ENCODE measurements around the gene MINDY4. TPM values are rescaled to one million over a fixed set of nuclear protein-coding genes. Genes with fewer than 3 reads are reported as not detected.

Gene MINDY4
- total RNA-seq, 1 donor from 2014 or later, result 14.3 TPM

DNA sequence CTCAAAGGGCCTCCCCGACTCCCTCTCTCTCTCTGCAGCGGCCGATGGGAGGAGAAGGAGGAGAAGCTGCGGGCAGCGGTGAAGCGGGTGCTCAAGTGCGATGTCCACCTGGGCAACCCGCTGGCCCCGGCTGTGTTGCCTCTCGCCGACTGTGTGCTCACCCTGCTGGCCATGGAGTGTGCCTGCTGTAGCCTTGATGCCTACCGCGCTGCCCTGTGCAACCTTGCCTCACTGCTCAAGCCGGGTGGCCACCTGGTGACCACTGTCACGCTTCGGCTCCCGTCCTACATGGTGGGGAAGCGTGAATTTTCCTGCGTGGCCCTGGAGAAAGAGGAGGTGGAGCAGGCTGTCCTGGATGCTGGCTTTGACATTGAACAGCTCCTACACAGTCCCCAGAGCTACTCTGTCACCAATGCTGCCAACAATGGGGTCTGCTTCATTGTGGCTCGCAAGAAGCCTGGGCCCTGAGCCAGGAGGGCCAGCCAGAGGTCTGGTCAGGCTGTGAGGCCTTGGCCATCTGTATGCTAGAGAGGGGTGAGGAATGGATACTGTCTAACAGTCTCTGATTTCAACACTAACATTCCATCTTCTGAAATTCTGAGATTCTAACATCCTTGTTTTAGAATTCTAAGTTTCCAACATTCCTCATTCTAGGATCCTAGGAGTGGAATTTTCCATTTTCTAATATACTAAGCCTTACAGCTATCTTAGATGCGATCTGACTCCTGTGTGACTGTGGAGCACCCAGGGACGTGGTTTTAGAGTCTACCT lies 15.6 kb upstream of the MINDY4 start:
- no peaks in the 10 kb centered on the region for H3K27me3 Mint-ChIP-seq
- TF ChIP-seq, protein P1, sequence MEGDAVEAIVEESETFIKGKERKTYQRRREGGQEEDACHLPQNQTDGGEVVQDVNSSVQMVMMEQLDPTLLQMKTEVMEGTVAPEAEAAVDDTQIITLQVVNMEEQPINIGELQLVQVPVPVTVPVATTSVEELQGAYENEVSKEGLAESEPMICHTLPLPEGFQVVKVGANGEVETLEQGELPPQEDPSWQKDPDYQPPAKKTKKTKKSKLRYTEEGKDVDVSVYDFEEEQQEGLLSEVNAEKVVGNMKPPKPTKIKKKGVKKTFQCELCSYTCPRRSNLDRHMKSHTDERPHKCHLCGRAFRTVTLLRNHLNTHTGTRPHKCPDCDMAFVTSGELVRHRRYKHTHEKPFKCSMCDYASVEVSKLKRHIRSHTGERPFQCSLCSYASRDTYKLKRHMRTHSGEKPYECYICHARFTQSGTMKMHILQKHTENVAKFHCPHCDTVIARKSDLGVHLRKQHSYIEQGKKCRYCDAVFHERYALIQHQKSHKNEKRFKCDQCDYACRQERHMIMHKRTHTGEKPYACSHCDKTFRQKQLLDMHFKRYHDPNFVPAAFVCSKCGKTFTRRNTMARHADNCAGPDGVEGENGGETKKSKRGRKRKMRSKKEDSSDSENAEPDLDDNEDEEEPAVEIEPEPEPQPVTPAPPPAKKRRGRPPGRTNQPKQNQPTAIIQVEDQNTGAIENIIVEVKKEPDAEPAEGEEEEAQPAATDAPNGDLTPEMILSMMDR (IDR thresholded peaks at IDR 0.05; ENCODE audit: unreplicated experiment), result no peak
- H3K36me3 Mint-ChIP-seq (ENCODE audit: insufficient read depth), result peaks cover 6% of the 10 kb centered on the region
- no peak overlapping the region for H3K4me3 Mint-ChIP-seq (ENCODE audit: low read depth)
- no peak for DNase-seq (ENCODE audit: low spot score, unreplicated experiment)
- H3K9me3 Mint-ChIP-seq (ENCODE audit: low read depth), result no peaks in the 10 kb centered on the region
- no peaks in the 10 kb centered on the region for H3K4me1 Mint-ChIP-seq (ENCODE audit: low read depth)
- H3K27ac Mint-ChIP-seq, result no peak overlapping the region

DNA sequence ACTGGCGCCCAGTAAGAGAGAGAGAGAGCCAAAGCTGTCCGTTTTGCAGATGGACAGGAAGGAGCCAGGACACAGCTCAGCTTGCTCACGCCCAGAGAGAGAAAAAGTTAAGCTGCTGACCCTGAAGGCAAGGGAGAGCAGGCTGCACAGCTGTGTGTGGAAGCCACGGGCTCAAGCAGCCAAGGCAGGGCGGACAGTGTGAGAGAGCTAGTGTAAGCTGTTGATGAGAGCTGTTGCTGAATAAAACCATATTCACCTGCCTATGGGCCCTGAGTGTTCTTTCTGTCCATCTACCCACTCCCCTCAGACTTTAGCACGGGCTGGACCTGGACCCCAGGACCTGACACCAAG lies 13.9 kb upstream of the MINDY4 start:
- Mint-ChIP-seq H3K4me1 (ENCODE audit: low read depth) (peaks cover 4% of the 10 kb centered on the region), H3K4me3 (ENCODE audit: low read depth) (no peak overlapping the region), H3K27me3 (no peaks in the 10 kb centered on the region), H3K9me3 (ENCODE audit: low read depth) (no peaks in the 10 kb centered on the region), H3K36me3 (ENCODE audit: insufficient read depth) (peaks cover 6% of the 10 kb centered on the region), H3K27ac (no peak overlapping the region)
- DNase-seq (ENCODE audit: low spot score, unreplicated experiment), result no peak
- TF ChIP-seq, protein P1 (IDR thresholded peaks at IDR 0.05; ENCODE audit: unreplicated experiment), result no peak

DNA sequence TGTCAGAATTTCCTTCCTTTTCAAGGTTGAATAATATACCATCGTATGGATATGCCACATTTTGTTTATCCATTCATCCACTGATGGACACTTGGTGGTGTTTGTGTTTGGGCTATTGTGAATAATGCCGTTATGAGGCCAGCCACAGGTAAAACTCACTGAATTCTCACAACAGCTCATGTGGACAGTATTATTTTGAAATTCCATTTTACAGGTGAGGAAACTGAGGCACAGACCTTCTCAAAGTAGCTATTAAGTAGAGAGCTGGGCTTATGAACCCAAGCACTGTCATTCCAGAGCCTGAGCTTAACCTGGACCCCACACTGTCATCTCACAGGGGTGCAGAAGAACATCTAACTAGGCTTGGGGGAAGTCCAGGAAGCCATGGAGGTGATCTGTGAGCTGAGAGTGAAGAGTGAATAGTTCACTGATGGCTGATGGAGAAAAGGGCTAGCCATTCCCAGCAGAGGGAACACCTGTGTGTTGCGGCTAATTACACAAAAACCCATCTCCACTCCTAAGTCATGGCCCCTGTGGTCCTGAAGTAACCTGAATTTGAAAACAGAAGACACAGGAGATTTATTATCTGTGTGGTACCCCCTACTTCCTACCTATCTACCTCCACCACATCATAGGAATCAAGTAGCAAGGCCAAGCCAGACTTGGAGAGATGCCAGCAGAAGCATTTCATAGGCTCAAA lies 10.6 kb upstream of the MINDY4 start:
- Mint-ChIP-seq H3K4me1 (ENCODE audit: low read depth) (peaks cover 4% of the 10 kb centered on the region), H3K27ac (no peak overlapping the region), H3K36me3 (ENCODE audit: insufficient read depth) (no peaks in the 10 kb centered on the region), H3K4me3 (ENCODE audit: low read depth) (no peak overlapping the region), H3K9me3 (ENCODE audit: low read depth) (no peaks in the 10 kb centered on the region), H3K27me3 (no peaks in the 10 kb centered on the region)
- DNase-seq (ENCODE audit: low spot score, unreplicated experiment), result no peak
- TF ChIP-seq, protein P1 (IDR thresholded peaks at IDR 0.05; ENCODE audit: unreplicated experiment), result no peak

DNA sequence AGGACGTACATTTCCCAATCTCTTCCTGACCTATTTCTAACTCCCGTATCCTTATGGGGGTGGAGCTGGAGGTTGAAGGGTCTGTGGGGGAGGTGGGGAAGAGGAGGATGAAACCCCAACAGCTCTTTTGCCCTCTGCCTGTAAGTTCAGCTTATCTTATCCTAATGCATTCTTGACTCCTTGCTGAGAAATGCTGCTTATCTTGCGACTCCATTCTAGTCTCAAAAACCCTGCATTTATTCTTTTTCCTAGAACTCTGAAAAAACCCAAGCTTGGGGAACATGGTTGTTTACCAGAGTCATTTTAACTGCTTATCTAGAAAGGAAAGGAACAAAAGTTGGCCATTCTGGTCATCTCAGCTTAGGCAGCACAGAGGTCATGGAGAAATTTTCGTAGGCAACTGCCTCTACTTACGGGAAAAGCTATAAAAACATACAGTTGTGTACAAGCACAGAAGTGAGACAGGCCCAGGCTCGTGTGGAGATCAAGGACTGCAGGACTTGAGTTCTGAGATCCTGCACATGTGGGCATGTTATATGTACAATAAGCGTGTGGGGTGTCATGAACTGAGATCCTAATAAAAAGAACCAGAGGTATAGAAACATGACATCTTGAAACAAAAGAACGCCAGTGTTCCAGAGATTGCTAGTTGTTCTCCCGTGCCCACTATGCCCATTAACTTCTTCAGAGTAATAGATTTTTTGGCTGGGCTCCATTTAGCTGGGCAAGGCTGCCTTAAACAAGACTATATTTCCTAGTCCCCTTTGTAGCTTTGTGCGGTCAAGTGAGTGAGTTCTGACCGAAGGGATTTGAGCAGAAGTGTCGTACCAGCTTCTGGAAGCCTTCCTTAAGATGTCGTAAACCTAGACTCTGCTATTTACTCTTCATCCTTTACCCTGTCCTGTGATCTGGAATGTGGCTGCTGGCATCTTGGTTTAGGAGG lies 9.7 kb upstream of the MINDY4 start:
- TF ChIP-seq, protein P1 (IDR thresholded peaks at IDR 0.05; ENCODE audit: unreplicated experiment), result no peak
- H3K4me1 Mint-ChIP-seq (ENCODE audit: low read depth), result peaks cover 4% of the 10 kb centered on the region
- H3K4me3 Mint-ChIP-seq (ENCODE audit: low read depth), result no peak overlapping the region
- DNase-seq (ENCODE audit: low spot score, unreplicated experiment), result no peak
- H3K27ac Mint-ChIP-seq, result no peak overlapping the region
- no peaks in the 10 kb centered on the region for H3K36me3 Mint-ChIP-seq (ENCODE audit: insufficient read depth)
- no peaks in the 10 kb centered on the region for H3K27me3 Mint-ChIP-seq
- no peaks in the 10 kb centered on the region for H3K9me3 Mint-ChIP-seq (ENCODE audit: low read depth)

Data from progenitor cell of endocrine pancreas (in vitro differentiated cells).